GM20000 (cell line): ENCODE results near the gene SLC19A2.

Experiments
- DNase-seq: peaks from one replicate; pipeline ENCODE4 v3.0.0; 2012; ENCODE audit warnings: low spot score
- CTCF ChIP-seq: IDR thresholded peaks from 2 replicates; pipeline ENCODE4 v1.5.1; 2012; ENCODE audit warnings: mild to moderate bottlenecking, control low read depth; ENCODE audit errors: extremely low read depth, missing control alignments

SLC19A2 gene

GRCh38 chr1:169488157-169488556, 2.4 kb upstream of the SLC19A2 start:
- TF ChIP-seq CTCF, result no peak
- DNase-seq, result no peak

- DNase-seq, result no peak
- no peak for TF ChIP-seq CTCF
Measured at GRCh38 chr1:169487561-169487960, 1.8 kb upstream of the SLC19A2 start.

- no peak for TF ChIP-seq CTCF
- DNase-seq, result no peak
Measured at GRCh38 chr1:169487133-169487532, 1.4 kb upstream of the SLC19A2 start.

GRCh38 chr1:169486281-169487051, 722 bp upstream of the SLC19A2 start:
- peak; percentile 12 for DNase-seq
- TF ChIP-seq CTCF, result no peak

- peak; percentile 46 for DNase-seq
Measured at GRCh38 chr1:169484683-169485430, 887 bp downstream of the SLC19A2 start.

GRCh38 chr1:169484101-169484500, 1.6 kb downstream of the SLC19A2 start:
- no peak for DNase-seq
- TF ChIP-seq CTCF, result no peak

More at GRCh38 chr1:169484683-169485430, 887 bp downstream of the SLC19A2 start:
- TF ChIP-seq CTCF, result no peak

- no peak for TF ChIP-seq CTCF
- no peak for DNase-seq
Measured at GRCh38 chr1:169483500-169483966, 2.2 kb downstream of the SLC19A2 start.
